Heart right ventricle (tissue), 16 donors: ENCODE results near the gene C22orf31. TPM values are rescaled to one million over a fixed set of nuclear protein-coding genes. Genes with fewer than 3 reads are reported as not detected.
"Not testable (repeated sequence)": the region's sequence is repeated elsewhere in the genome, so short reads cannot be mapped to it uniquely, and the experiment has no call there.

Source experiments
- ATAC-seq, 8 donors: fragments of 200-7000 bp; cut with Tn5 transposase; one replicate each; pipeline ENCODE4 v1.9.1; 2020; ENCODE audit warnings: mild to moderate bottlenecking in 8 of 8, moderate library complexity in 8 of 8, moderate number of reproducible peaks in 1 of 8
- DNase-seq, 2 donors: peaks; one replicate each; pipeline ENCODE4 v3.0.0-alpha.2; 2020
- H3K27ac ChIP-seq, 10 donors: fragments of 200-600 bp; sonication (generic) in 2 of 10; one replicate each; pipeline versions ENCODE4 v1.5.0 to v1.8.0; 2020 to 2022; ENCODE audit warnings: mild to moderate bottlenecking in 3 of 10
- H3K27me3 ChIP-seq, 7 donors: fragments of 200-600 bp; one replicate each; pipeline ENCODE4 v1.8.0; 2021 to 2022; ENCODE audit warnings: mild to moderate bottlenecking in 2 of 7
- H3K36me3 ChIP-seq, 9 donors: fragments of 200-600 bp; sonication (generic) in 1 of 9; one replicate each; pipeline versions ENCODE4 v1.5.0 to v1.8.0; 2020 to 2022; ENCODE audit warnings: mild to moderate bottlenecking in 2 of 9
- H3K4me1 ChIP-seq, 9 donors: fragments of 200-600 bp; sonication (generic) in 1 of 9; one replicate each; pipeline versions ENCODE4 v1.5.0 to v1.8.0; 2020 to 2022; ENCODE audit warnings: mild to moderate bottlenecking in 4 of 9
- H3K4me3 ChIP-seq, 10 donors: fragments of 200-600 bp; sonication (generic) in 2 of 10; one replicate each; pipeline versions ENCODE4 v1.5.0 to v1.8.0; 2020 to 2022; ENCODE audit warnings: mild to moderate bottlenecking in 7 of 10, moderate library complexity in 2 of 10
- H3K9me3 ChIP-seq, 11 donors: fragments of 200-600 bp in 10 of 11; sonication (generic) in 2 of 11; one replicate each; pipeline versions ENCODE4 v1.5.0 to v1.8.0; 2013 to 2022; ENCODE audit warnings: mild to moderate bottlenecking in 2 of 11, control low read depth in 1 of 11, moderate library complexity in 1 of 11
- WGBS, 2 donors: extraction: QIAGEN DNeasy Blood & Tissue Kit; methylation state at CpG; one replicate each; pipeline ENCODE4 v1.1.7; 2013; ENCODE audit warnings: inconsistent platforms in 1 of 2; 5-methylcytosine and 5-hydroxymethylcytosine counted together
- intact Hi-C, 10 donors: fragments of 100-400 bp; cut with DNase I; formaldehyde crosslinking; loops; one replicate each; pipeline versions ENCODE4 v1.11.1 to v1.14.2; 2022
- polyA plus RNA-seq, 2 donors: library from polyadenylated mRNA; stranded (reverse); fragments of 200-250 nt; gene quantifications; one replicate each; pipeline ENCODE4 v1.2.3, GENCODE V29; 2013
- total RNA-seq, 10 donors: library from RNA; stranded (reverse); fragmentation: NEBNext Ultra II Directional in 3 of 10; extraction: Animal tissue kit (Norgen Biotek cat#: 25700) in 3 of 10; gene quantifications; one replicate each; pipeline versions ENCODE4 v1.2.1 to v1.2.4, GENCODE V29; 2021 to 2023
- TF ChIP-seq, protein P1 (sequence below), 9 donors: fragments of 200-600 bp; sonication (generic) in 2 of 9; IDR thresholded peaks; one replicate each; pipeline versions ENCODE4 v1.5.0 to v1.8.0; 2021 to 2022; ENCODE audit warnings: antibody characterized with exemption in 9 of 9, mild to moderate bottlenecking in 5 of 9, moderate library complexity in 1 of 9
- donor health status: Arrhythmogenic right ventricular cardiomyopathy.
- donor health status: ischemic (EF 13 %, LVEDD 7.1; RV severe dilation, severe dysfunction).
- donor health status: healthy with polysubstance abuse.
- donor health status: DM: no; HTN: yes; CAD: no.
- donor health status: DM: no; HTN: no; CAD: no.
- donor health status: ischemic (EF 25% LVEDD 6.9; RV normal size, moderate dysfunction).
- donor health status: ischemic (EF 25% LVEDD 5.7; RV mildly dilated, moderate dysfunction).
- donor health status: healthy.
- donor health status: DM: yes; HTN: yes; CAD: no.
- donor health status: Ischemic cardiomyopathy.
- donor health status: ischemic (EF 35%, LVEDD 5.7; RV mildly dilated, moderate dysfunction).
- donor health status: nonischemic (EF 11% LVEDD 7.7; RV severe dilation, severe dysfunction).
- donor health status: DM: yes; HTN: yes; CAD: no.
- donor health status: PGD.
- donor health status: ischemic (EF 29% LVEDD 5.4; RV normal size, mild dysfunction).
- donor health status: nonischemic (EF 23%, LVEDD 6.1; RV moderate dilation, normal function).

C22orf31 gene
- total and polyA plus RNA-seq, 12 donors, result 0.24 TPM; not detected in 11

- TF ChIP-seq, protein P1, sequence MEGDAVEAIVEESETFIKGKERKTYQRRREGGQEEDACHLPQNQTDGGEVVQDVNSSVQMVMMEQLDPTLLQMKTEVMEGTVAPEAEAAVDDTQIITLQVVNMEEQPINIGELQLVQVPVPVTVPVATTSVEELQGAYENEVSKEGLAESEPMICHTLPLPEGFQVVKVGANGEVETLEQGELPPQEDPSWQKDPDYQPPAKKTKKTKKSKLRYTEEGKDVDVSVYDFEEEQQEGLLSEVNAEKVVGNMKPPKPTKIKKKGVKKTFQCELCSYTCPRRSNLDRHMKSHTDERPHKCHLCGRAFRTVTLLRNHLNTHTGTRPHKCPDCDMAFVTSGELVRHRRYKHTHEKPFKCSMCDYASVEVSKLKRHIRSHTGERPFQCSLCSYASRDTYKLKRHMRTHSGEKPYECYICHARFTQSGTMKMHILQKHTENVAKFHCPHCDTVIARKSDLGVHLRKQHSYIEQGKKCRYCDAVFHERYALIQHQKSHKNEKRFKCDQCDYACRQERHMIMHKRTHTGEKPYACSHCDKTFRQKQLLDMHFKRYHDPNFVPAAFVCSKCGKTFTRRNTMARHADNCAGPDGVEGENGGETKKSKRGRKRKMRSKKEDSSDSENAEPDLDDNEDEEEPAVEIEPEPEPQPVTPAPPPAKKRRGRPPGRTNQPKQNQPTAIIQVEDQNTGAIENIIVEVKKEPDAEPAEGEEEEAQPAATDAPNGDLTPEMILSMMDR (IDR thresholded peaks at IDR 0.05), result no peak
- no peak overlapping the region for H3K27ac ChIP-seq
- H3K27me3 ChIP-seq, result no peaks in the 10 kb centered on the region
- intact Hi-C loops, result loop anchor here in 1 of 10 donors (10.0 kb wide), 1 partner anchor 66 kb away; no protein-coding TSS in a partner anchor
- no peaks in the 10 kb centered on the region for H3K36me3 ChIP-seq
- 95 to 99% methylated on average over 3 of the region's 3 CpGs for WGBS, 2 donors
- peaks cover 0 to 44% (median 15%) of the 10 kb centered on the region in 9 donors for H3K4me1 ChIP-seq
- H3K4me3 ChIP-seq, result no peak overlapping the region
- H3K9me3 ChIP-seq, result no peaks in the 10 kb centered on the region
- DNase-seq (no peak), ATAC-seq (no peak)
Measured at GRCh38 chr22:29088809-29089208, 27.2 kb upstream of the C22orf31 start.

DNA sequence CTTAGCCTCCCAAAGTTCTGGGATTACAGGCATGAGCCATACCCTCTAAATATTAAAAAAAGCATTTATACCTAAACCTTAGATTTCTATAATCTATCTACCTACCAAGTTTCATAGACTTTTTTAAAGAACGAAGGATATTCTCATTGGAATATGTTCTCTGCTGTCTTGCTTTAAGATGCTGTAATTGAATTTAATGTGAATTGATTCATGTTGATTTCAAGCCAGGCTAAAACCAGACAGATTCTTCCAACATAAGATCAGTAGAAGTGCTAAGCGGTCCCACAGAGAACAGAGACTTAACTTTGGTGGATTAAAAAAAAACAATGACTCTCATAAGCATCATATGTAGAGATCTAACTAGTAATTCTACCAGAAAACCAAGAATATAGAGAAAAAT lies 25.4 kb upstream of the C22orf31 start:
- no peaks in the 10 kb centered on the region for H3K36me3 ChIP-seq
- H3K27ac ChIP-seq, result no peak overlapping the region
- intact Hi-C loops, result loop anchor here in 1 of 10 donors (10.0 kb wide), 1 partner anchor 68 kb away; no protein-coding TSS in a partner anchor
- no peak for ATAC-seq
- TF ChIP-seq, protein P1 (IDR thresholded peaks at IDR 0.05), result no peak
- peaks cover 0 to 36% (median 17%) of the 10 kb centered on the region in 9 donors for H3K4me1 ChIP-seq
- DNase-seq, result no peak
- whole genome bisulfite sequencing, 2 donors, result 93 to 96% methylated on average over 2 of the region's 2 CpGs
- no peaks in the 10 kb centered on the region for H3K27me3 ChIP-seq
- no peak overlapping the region for H3K4me3 ChIP-seq
- no peaks in the 10 kb centered on the region for H3K9me3 ChIP-seq

GRCh38 chr22:29083933-29084591 lies 22.4 kb upstream of the C22orf31 start:
- H3K36me3 ChIP-seq, result no peaks in the 10 kb centered on the region
- peak overlapping the region in 1 of 10 donors; percentile 48 for H3K27ac ChIP-seq
- DNase-seq (no peak), ATAC-seq (no peak)
- no peaks in the 10 kb centered on the region for H3K9me3 ChIP-seq
- TF ChIP-seq, protein P1 (IDR thresholded peaks at IDR 0.05), result no peak
- peaks cover 0 to 46% (median 38%) of the 10 kb centered on the region in 9 donors for H3K4me1 ChIP-seq
- intact Hi-C loops, result loop anchor here in 1 of 10 donors (10.0 kb wide), 1 partner anchor 71 kb away; no protein-coding TSS in a partner anchor
- no peaks in the 10 kb centered on the region for H3K27me3 ChIP-seq
- H3K4me3 ChIP-seq, result no peak overlapping the region
- WGBS, 2 donors, result 51 to 78% methylated on average over 5 of the region's 5 CpGs

- not testable (repeated sequence) for H3K36me3 ChIP-seq, H3K27me3 ChIP-seq, ATAC-seq, H3K9me3 ChIP-seq, DNase-seq, H3K4me3 ChIP-seq
- H3K27ac ChIP-seq, result peak overlapping the region in 1 of 10 donors; percentile 48
- H3K4me1 ChIP-seq, result peaks cover 0 to 50% (median 40%) of the 10 kb centered on the region in 9 donors
- 96 to 98% methylated on average over 7 of the region's 7 CpGs for WGBS, 2 donors
- intact Hi-C loops, result loop anchor here in 1 of 10 donors (10.0 kb wide), 1 partner anchor 71 kb away; no protein-coding TSS in a partner anchor
Measured at GRCh38 chr22:29083576-29083932, 21.9 kb upstream of the C22orf31 start.
